HL-60 (cell line): ENCODE measurements around the gene CPA2.

Experiments
- DNase-seq, 2 experiments: peaks; one replicate each; pipeline ENCODE4 v3.0.0-alpha.2; 2010 to 2020; ENCODE audit warnings: low read depth in 1 of 2, low spot score in 1 of 2
- H3K27ac ChIP-seq: fragments of 250-450 bp; sonication (Bioruptor Pico); replicated peaks from 2 replicates; pipeline ENCODE4 v1.5.1; 2020; ENCODE audit warnings: mild to moderate bottlenecking, moderate library complexity
- H3K27me3 ChIP-seq: fragments of 250-450 bp; sonication (Bioruptor Pico); 2 replicates; pipeline ENCODE4 v1.5.1; 2021; ENCODE audit warnings: mild to moderate bottlenecking, moderate library complexity; ENCODE audit not compliant: insufficient read depth, poor library complexity, severe bottlenecking
- H3K4me3 ChIP-seq: replicated peaks from 2 replicates; pipeline ENCODE4 v1.5.1; 2011; ENCODE audit warnings: mild to moderate bottlenecking, control low read depth, low read length; ENCODE audit not compliant: insufficient read depth
- GABPA ChIP-seq: IDR thresholded peaks from 2 replicates; pipeline ENCODE4 v1.6.1; 2012; ENCODE audit warnings: low read depth
- POLR2AphosphoS5 ChIP-seq: IDR thresholded peaks from 2 replicates; pipeline ENCODE4 v1.6.1; 2012; ENCODE audit warnings: low read depth
- SPI1 ChIP-seq: IDR thresholded peaks from 2 replicates; pipeline ENCODE4 v1.6.1; 2012; ENCODE audit warnings: low read depth, mild to moderate bottlenecking, borderline replicate concordance
- TF ChIP-seq, protein P1 (sequence below): IDR thresholded peaks from one replicate; pipeline ENCODE4 v1.5.1; 2011; ENCODE audit warnings: low read length, control low read depth, inconsistent platforms; ENCODE audit not compliant: insufficient read depth
- TF ChIP-seq, protein P2 (sequence below): IDR thresholded peaks from 2 replicates; pipeline ENCODE4 v1.6.1; 2012; ENCODE audit warnings: low read depth; ENCODE audit not compliant: insufficient replicate concordance

CPA2 gene

DNA sequence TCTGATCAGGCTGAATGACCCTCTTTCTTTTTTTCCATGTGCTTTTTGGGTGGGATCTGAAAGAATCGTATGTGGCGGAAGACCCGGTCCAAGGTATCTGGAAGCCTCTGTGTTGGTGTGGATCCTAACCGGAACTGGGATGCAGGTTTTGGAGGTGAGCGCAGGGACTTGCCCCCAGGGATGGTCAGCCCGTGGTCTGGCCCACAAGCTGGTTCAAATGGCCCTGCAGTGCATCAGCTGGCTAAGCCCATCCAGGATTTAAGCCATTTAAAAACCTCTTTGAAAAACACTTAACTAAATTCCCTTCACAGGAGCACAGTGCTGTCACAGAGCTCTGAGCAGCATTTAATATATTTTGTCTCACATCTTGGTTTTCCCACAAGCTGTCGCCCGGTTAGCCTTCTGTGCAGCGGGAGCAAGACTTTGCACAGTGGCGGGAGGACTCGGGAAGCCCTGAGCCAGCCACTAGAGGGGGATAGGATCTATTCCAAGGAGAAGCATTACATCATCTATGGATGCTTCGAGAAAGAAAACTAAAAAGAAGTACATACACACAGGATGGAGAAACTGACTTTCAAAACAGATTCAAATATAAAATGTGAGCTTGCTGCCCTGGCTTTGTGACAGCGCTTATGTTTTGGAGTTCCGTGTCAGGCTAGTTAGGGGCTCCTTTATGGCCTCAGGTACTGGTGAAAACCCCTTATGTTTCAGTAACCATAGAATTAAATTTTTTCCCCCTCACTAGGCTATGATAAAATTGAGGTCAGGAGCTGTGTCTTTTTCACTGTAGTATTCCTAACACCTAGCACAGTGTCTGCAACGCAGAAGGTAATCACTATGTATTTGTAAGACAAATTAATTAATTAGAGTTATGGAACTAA is 11.3 kb downstream of the CPA2 start:
- H3K4me3 ChIP-seq: no peak overlapping the region
- no peak for DNase-seq
- TF ChIP-seq, protein P1, sequence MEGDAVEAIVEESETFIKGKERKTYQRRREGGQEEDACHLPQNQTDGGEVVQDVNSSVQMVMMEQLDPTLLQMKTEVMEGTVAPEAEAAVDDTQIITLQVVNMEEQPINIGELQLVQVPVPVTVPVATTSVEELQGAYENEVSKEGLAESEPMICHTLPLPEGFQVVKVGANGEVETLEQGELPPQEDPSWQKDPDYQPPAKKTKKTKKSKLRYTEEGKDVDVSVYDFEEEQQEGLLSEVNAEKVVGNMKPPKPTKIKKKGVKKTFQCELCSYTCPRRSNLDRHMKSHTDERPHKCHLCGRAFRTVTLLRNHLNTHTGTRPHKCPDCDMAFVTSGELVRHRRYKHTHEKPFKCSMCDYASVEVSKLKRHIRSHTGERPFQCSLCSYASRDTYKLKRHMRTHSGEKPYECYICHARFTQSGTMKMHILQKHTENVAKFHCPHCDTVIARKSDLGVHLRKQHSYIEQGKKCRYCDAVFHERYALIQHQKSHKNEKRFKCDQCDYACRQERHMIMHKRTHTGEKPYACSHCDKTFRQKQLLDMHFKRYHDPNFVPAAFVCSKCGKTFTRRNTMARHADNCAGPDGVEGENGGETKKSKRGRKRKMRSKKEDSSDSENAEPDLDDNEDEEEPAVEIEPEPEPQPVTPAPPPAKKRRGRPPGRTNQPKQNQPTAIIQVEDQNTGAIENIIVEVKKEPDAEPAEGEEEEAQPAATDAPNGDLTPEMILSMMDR: no peak
- no peak for TF ChIP-seq SPI1
- TF ChIP-seq GABPA: no peak
- TF ChIP-seq, protein P2, sequence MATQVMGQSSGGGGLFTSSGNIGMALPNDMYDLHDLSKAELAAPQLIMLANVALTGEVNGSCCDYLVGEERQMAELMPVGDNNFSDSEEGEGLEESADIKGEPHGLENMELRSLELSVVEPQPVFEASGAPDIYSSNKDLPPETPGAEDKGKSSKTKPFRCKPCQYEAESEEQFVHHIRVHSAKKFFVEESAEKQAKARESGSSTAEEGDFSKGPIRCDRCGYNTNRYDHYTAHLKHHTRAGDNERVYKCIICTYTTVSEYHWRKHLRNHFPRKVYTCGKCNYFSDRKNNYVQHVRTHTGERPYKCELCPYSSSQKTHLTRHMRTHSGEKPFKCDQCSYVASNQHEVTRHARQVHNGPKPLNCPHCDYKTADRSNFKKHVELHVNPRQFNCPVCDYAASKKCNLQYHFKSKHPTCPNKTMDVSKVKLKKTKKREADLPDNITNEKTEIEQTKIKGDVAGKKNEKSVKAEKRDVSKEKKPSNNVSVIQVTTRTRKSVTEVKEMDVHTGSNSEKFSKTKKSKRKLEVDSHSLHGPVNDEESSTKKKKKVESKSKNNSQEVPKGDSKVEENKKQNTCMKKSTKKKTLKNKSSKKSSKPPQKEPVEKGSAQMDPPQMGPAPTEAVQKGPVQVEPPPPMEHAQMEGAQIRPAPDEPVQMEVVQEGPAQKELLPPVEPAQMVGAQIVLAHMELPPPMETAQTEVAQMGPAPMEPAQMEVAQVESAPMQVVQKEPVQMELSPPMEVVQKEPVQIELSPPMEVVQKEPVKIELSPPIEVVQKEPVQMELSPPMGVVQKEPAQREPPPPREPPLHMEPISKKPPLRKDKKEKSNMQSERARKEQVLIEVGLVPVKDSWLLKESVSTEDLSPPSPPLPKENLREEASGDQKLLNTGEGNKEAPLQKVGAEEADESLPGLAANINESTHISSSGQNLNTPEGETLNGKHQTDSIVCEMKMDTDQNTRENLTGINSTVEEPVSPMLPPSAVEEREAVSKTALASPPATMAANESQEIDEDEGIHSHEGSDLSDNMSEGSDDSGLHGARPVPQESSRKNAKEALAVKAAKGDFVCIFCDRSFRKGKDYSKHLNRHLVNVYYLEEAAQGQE: no peak
- no peak for TF ChIP-seq POLR2AphosphoS5
- H3K27me3 ChIP-seq: peaks cover 5% of the 10 kb centered on the region
- no peak overlapping the region for H3K27ac ChIP-seq

DNA sequence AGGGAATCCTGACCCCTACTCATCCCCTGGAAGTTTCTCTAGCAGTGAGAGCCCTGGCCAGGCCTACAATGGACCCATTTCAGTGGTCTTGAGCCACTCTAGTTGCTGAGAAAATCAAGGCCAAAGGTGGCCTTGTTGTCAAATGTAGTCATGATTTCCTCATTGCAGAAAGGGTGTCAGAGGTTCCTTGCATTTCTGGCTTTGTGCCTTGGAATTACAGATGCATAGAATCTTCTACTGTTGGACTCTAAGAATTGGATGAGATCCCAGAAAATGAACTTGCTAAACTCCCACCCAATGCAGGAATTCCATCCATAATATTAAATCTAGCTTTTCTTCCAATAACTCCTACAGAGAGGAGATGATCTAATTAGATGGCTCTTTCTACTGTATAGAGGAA is 12.2 kb downstream of the CPA2 start:
- H3K4me3 ChIP-seq: no peak overlapping the region
- DNase-seq: no peak
- H3K27me3 ChIP-seq: peaks cover 5% of the 10 kb centered on the region
- no peak overlapping the region for H3K27ac ChIP-seq
- TF ChIP-seq, protein P2: no peak
- TF ChIP-seq POLR2AphosphoS5 (no peak), GABPA (no peak), SPI1 (no peak)
- TF ChIP-seq, protein P1: no peak

DNA sequence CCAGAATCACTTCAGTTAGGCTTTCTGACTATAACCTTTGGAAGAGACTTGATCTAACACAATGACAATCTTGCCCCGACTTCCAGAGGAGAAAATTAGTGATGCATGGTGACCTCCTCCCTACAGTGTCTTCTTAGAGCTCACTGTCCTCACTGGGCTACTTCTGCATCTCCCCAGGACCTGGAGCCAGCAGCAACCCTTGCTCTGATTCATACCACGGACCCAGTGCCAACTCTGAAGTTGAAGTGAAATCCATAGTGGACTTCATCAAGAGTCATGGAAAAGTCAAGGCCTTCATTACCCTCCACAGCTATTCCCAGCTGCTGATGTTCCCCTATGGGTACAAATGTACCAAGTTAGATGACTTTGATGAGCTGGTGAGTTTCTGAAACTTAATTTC is 12.6 kb downstream of the CPA2 start:
- Histone ChIP-seq H3K4me3 (no peak overlapping the region), H3K27me3 (peaks cover 4% of the 10 kb centered on the region), H3K27ac (no peak overlapping the region)
- no peak for DNase-seq
- TF ChIP-seq GABPA: no peak
- TF ChIP-seq, protein P1: no peak
- no peak for TF ChIP-seq SPI1
- no peak for TF ChIP-seq POLR2AphosphoS5
- TF ChIP-seq, protein P2: no peak
